Thyroid gland (tissue), 4 donors: ENCODE results near the gene SLC6A4.

Source experiments
- POLR2A ChIP-seq, 2 donors: fragments of 450-650 bp; IDR thresholded peaks; one replicate each; pipeline ENCODE4 v1.6.1; 2017; ENCODE audit warnings: antibody characterized with exemption in 2 of 2, mild to moderate bottlenecking in 2 of 2, moderate library complexity in 1 of 2
- TF ChIP-seq, protein P1 (sequence below), 6 experiments: fragments of 200-600 bp in 3 of 6; fragments of 450-650 bp in 3 of 6; sonication (generic) in 3 of 6; IDR thresholded peaks; one replicate each; pipeline ENCODE4 v1.5.1; 2016 to 2019; ENCODE audit warnings: antibody characterized with exemption in 6 of 6, mild to moderate bottlenecking in 2 of 6, inconsistent platforms in 1 of 6, moderate library complexity in 1 of 6

DNA sequence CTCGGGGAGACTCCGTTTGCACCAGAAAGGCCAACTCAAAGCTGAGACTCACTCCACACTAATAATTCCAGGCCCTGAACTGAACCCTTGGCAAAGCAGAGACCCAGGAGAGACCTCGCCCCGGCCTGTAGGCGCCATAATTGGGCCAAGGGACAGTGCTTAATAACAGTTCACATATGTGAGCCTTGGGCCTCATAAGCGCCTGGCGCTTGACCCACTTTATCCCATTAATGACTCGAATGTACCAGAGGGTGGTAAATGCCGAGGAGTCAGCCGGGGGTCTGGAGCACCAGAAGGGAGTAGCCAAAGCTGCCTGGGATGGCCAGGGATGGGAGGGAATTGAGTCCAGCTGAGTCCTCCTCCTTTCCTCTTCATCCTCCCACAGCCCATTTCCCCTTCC lies 24.6 kb downstream of the SLC6A4 start:
- TF ChIP-seq, protein P1, sequence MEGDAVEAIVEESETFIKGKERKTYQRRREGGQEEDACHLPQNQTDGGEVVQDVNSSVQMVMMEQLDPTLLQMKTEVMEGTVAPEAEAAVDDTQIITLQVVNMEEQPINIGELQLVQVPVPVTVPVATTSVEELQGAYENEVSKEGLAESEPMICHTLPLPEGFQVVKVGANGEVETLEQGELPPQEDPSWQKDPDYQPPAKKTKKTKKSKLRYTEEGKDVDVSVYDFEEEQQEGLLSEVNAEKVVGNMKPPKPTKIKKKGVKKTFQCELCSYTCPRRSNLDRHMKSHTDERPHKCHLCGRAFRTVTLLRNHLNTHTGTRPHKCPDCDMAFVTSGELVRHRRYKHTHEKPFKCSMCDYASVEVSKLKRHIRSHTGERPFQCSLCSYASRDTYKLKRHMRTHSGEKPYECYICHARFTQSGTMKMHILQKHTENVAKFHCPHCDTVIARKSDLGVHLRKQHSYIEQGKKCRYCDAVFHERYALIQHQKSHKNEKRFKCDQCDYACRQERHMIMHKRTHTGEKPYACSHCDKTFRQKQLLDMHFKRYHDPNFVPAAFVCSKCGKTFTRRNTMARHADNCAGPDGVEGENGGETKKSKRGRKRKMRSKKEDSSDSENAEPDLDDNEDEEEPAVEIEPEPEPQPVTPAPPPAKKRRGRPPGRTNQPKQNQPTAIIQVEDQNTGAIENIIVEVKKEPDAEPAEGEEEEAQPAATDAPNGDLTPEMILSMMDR (IDR thresholded peaks at IDR 0.05), result no peak
- TF ChIP-seq POLR2A (IDR thresholded peaks at IDR 0.05), result no peak
